HCT116 (cell line): ENCODE data around the gene NDUFA11. TPM values are rescaled to one million over a fixed set of nuclear protein-coding genes. Genes with fewer than 3 reads are reported as not detected.

ENCODE experiments used
- ATAC-seq: fragments of 200-7000 bp; cut with Tn5 transposase; 2 replicates; pipeline ENCODE4 v1.9.1; 2020; ENCODE audit warnings: mild to moderate bottlenecking, moderate library complexity
- BruUV-seq: library from RNA; stranded (reverse); fragments of 400-500 nt; replicated peaks from 2 replicates; lab custom pipeline; 2021; lab: Mats Ljungman, UMichigan
- CTCF ChIA-PET: fragments of 300-600 bp; sonication (Branson Sonifier 250); formaldehyde crosslinking; loops from one replicate; lab custom pipeline; 2021; ENCODE audit warnings: antibody characterized with exemption; lab: Charles Lee
- POLR2A ChIA-PET: fragments of 300-600, 350-600 bp; sonication (Branson Sonifier 250); formaldehyde crosslinking; loops from one replicate; lab custom pipeline; 2021; ENCODE audit warnings: antibody characterized with exemption; lab: Charles Lee
- RAD21 ChIA-PET, 2 experiments: fragments of 300-600 bp; sonication (Branson Sonifier 250); formaldehyde crosslinking; loops; one replicate each; lab custom pipeline; 2023; ENCODE audit warnings: low total read pairs in 2 of 2; ENCODE audit not compliant: uncharacterized antibody in 2 of 2, unreplicated experiment in 2 of 2, low non-redundant PET in 1 of 2; lab: Charles Lee
- DNase-seq: peaks from one replicate; pipeline ENCODE4 v3.0.0-alpha.2; 2010; ENCODE audit warnings: low read depth, low spot score
- H2AFZ ChIP-seq: fragments of 200-600 bp; shearing (Covaris generic), sonication (generic); 2 replicates; pipeline ENCODE4 v1.6.1; 2017; ENCODE audit warnings: low read depth, mixed run types, mixed read lengths, antibody characterized with exemption, low read length; ENCODE audit not compliant: poor library complexity, severe bottlenecking
- H3K27ac ChIP-seq: 2 replicates; pipeline ENCODE4 v1.5.1; 2012; ENCODE audit warnings: low read depth, low read length
- H3K27me3 ChIP-seq: fragments of 200-600 bp; sonication (generic); 2 replicates; pipeline ENCODE4 v1.6.1; 2016; ENCODE audit warnings: mixed run types, low read length, mixed read lengths; ENCODE audit not compliant: insufficient read depth
- H3K36me3 ChIP-seq, 2 experiments: fragments of 200-500 bp in 1 of 2; fragments of 200-600 bp in 1 of 2; sonication (Bioruptor generic) in 1 of 2; sonication (generic) in 1 of 2; 2 replicates each; pipeline versions ENCODE4 v1.5.1 to v1.6.1; 2014 to 2016; ENCODE audit warnings: low read length in 2 of 2, inconsistent platforms in 1 of 2, mixed read lengths in 1 of 2, mixed run types in 1 of 2; ENCODE audit not compliant: insufficient read depth in 2 of 2, control insufficient read depth in 1 of 2
- H3K4me1 ChIP-seq, 2 experiments: fragments of 200-600 bp in 1 of 2; sonication (generic) in 1 of 2; 2 replicates each; pipeline versions ENCODE4 v1.5.1 to v1.6.1; 2012 to 2017; ENCODE audit warnings: low read length in 2 of 2, inconsistent platforms in 1 of 2, mild to moderate bottlenecking in 1 of 2, mixed read lengths in 1 of 2, mixed run types in 1 of 2, moderate library complexity in 1 of 2; ENCODE audit not compliant: insufficient read depth in 2 of 2, control insufficient read depth in 1 of 2
- H3K4me2 ChIP-seq: fragments of 200-600 bp; sonication (generic); 2 replicates; pipeline ENCODE4 v1.6.1; 2017; ENCODE audit warnings: mixed run types, low read length, mixed read lengths
- H3K4me3 ChIP-seq, 2 experiments: fragments of 200-600 bp in 1 of 2; sonication (generic) in 1 of 2; replicated peaks in 1 of 2; 2 replicates each; pipeline ENCODE4 v1.5.1; 2011 to 2016; ENCODE audit warnings: low read length in 2 of 2, control low read depth in 1 of 2, low read depth in 1 of 2, mild to moderate bottlenecking in 1 of 2, mixed read lengths in 1 of 2, mixed run types in 1 of 2
- H3K79me2 ChIP-seq: fragments of 200-600 bp; sonication (generic); 2 replicates; pipeline ENCODE4 v1.6.1; 2017; ENCODE audit warnings: mild to moderate bottlenecking, mixed run types, low read length, moderate library complexity, mixed read lengths; ENCODE audit not compliant: insufficient read depth
- H3K9ac ChIP-seq: fragments of 200-600 bp; sonication (generic); 2 replicates; pipeline ENCODE4 v1.6.1; 2016; ENCODE audit warnings: low read length, mixed read lengths
- H3K9me2 ChIP-seq: fragments of 200-600 bp; sonication (generic), shearing (Covaris generic); 2 replicates; pipeline ENCODE4 v1.6.1; 2017; ENCODE audit warnings: mixed run types, mild to moderate bottlenecking, moderate library complexity; ENCODE audit not compliant: insufficient read depth
- H3K9me3 ChIP-seq, 2 experiments: fragments of 200-500 bp in 1 of 2; fragments of 200-600 bp in 1 of 2; sonication (Bioruptor generic) in 1 of 2; sonication (generic) in 1 of 2; 2 replicates each; pipeline ENCODE4 v1.6.1; 2014 to 2017; ENCODE audit warnings: low read length in 2 of 2, mixed read lengths in 2 of 2, inconsistent platforms in 1 of 2, low read depth in 1 of 2, mild to moderate bottlenecking in 1 of 2, mixed run types in 1 of 2, moderate library complexity in 1 of 2; ENCODE audit not compliant: control insufficient read depth in 1 of 2, insufficient read depth in 1 of 2
- H4K20me1 ChIP-seq: fragments of 200-600 bp; sonication (generic), shearing (Covaris generic); 2 replicates; pipeline ENCODE4 v1.6.1; 2017; ENCODE audit warnings: mixed run types, mild to moderate bottlenecking, moderate library complexity; ENCODE audit not compliant: insufficient read depth
- ATF3 ChIP-seq: IDR thresholded peaks from 2 replicates; pipeline ENCODE4 v1.6.1; 2012
- CBX3 ChIP-seq: IDR thresholded peaks from 2 replicates; pipeline ENCODE4 v1.6.1; 2012; ENCODE audit warnings: low read depth
- CEBPB ChIP-seq: IDR thresholded peaks from 2 replicates; pipeline ENCODE4 v1.6.1; 2012; ENCODE audit warnings: low read depth
- EGR1 ChIP-seq: IDR thresholded peaks from 2 replicates; pipeline ENCODE4 v1.6.1; 2012; ENCODE audit warnings: low read depth
- ELF1 ChIP-seq: IDR thresholded peaks from 2 replicates; pipeline ENCODE4 v1.6.1; 2012; ENCODE audit warnings: low read depth, borderline replicate concordance
- EZH2 ChIP-seq: fragments of 200-600 bp; sonication (generic); IDR thresholded peaks from 2 replicates; pipeline ENCODE4 v1.6.1; 2017; ENCODE audit warnings: antibody characterized with exemption, mixed run types
- EZH2phosphoT487 ChIP-seq: fragments of 200-600 bp; IDR thresholded peaks from 2 replicates; pipeline ENCODE4 v1.6.1; 2018; ENCODE audit warnings: antibody characterized with exemption, borderline replicate concordance
- FOSL1 ChIP-seq: IDR thresholded peaks from 2 replicates; pipeline ENCODE4 v1.6.1; 2012; ENCODE audit warnings: low read depth
- JUND ChIP-seq: IDR thresholded peaks from 2 replicates; pipeline ENCODE4 v1.6.1; 2012
- POLR2A ChIP-seq: IDR thresholded peaks from 2 replicates; pipeline ENCODE4 v1.7.0; 2011; ENCODE audit warnings: borderline replicate concordance; ENCODE audit not compliant: insufficient read depth, insufficient read length; ENCODE audit errors: extremely low read depth
- POLR2AphosphoS5 ChIP-seq: IDR thresholded peaks from 2 replicates; pipeline ENCODE4 v1.6.1; 2011; ENCODE audit warnings: mild to moderate bottlenecking, low read depth, low read length, moderate library complexity
- RAD21 ChIP-seq: IDR thresholded peaks from 2 replicates; pipeline ENCODE4 v1.6.1; 2012; ENCODE audit warnings: low read depth, mild to moderate bottlenecking
- REST ChIP-seq: IDR thresholded peaks from 2 replicates; pipeline ENCODE4 v1.6.1; 2012; ENCODE audit warnings: low read depth
- SIN3A ChIP-seq: IDR thresholded peaks from 2 replicates; pipeline ENCODE4 v1.6.1; 2012; ENCODE audit warnings: low read depth
- SRF ChIP-seq: IDR thresholded peaks from 2 replicates; pipeline ENCODE4 v1.6.1; 2012; ENCODE audit warnings: low read depth
- YY1 ChIP-seq: IDR thresholded peaks from 2 replicates; pipeline ENCODE4 v1.6.1; 2011; ENCODE audit warnings: low read length, low read depth, moderate library complexity, mild to moderate bottlenecking; ENCODE audit not compliant: insufficient replicate concordance; ENCODE audit errors: extremely low read depth
- ZBTB33 ChIP-seq: IDR thresholded peaks from 2 replicates; pipeline ENCODE4 v1.6.1; 2011; ENCODE audit warnings: mild to moderate bottlenecking, low read length, moderate library complexity; ENCODE audit not compliant: insufficient replicate concordance; ENCODE audit errors: extremely low read depth
- ZFX ChIP-seq: fragments of 450-650 bp; IDR thresholded peaks from 2 replicates; pipeline ENCODE4 v1.6.1; 2017
- ZNF274 ChIP-seq: fragments of 200-500 bp; sonication (Bioruptor generic); IDR thresholded peaks from 2 replicates; pipeline ENCODE4 v1.6.1; 2014; ENCODE audit warnings: mild to moderate bottlenecking, low read depth, low read length, inconsistent platforms
- intact Hi-C: fragments of 100-400 bp; cut with micrococcal nuclease; formaldehyde crosslinking; loops from 2 replicates; pipeline ENCODE4 v1.10.0; 2022
- total RNA-seq: library from RNA; stranded (reverse); gene quantifications from one replicate; pipeline ENCODE4 v1.2.1, GENCODE V29; 2021; ENCODE audit not compliant: unreplicated experiment

Gene NDUFA11
- total RNA-seq, 1 experiment from 2014 or later: 311 TPM

- BruUV-seq: no TSS peak
- Histone ChIP-seq H3K27me3 (no peaks in the 10 kb centered on the region), H4K20me1 (no peaks in the 10 kb centered on the region), H3K36me3 (peaks cover 19 to 46% of the 10 kb centered on the region in 2 experiments; a peak in 3 of 4 replicates), H3K9me2 (no peaks in the 10 kb centered on the region), H3K9me3 (no peaks in the 10 kb centered on the region), H3K4me3 (no peak overlapping the region), H3K27ac (no peak overlapping the region), H3K79me2 (peaks cover 22% of the 10 kb centered on the region; the same call in 1 of the 2 replicates), H3K4me2 (no peak overlapping the region), H3K9ac (no peak overlapping the region), H3K4me1 (no peaks in the 10 kb centered on the region), H2AFZ (no peak overlapping the region)
- intact Hi-C loops: no loop called here
- TF ChIP-seq CBX3 (no peak), EZH2phosphoT487 (no peak), ZFX (no peak), SIN3A (no peak), POLR2A (no peak), ZNF274 (no peak), POLR2AphosphoS5 (no peak), FOSL1 (no peak), EGR1 (no peak), ZBTB33 (no peak), YY1 (no peak), EZH2 (no peak), JUND (no peak), REST (no peak), ATF3 (no peak), RAD21 (no peak), SRF (no peak), CEBPB (no peak), ELF1 (no peak)
- ATAC-seq (no peak), DNase-seq (no peak)
- ChIA-PET RAD21 (no interaction called here), CTCF (no interaction called here), POLR2A (no interaction called here)
These were observed 29.1 kb upstream of the NDUFA11 start for GRCh38 chr19:5932609-5933262.
